ENCODE data around the gene MLN.

- TF ChIP-seq, protein P1, sequence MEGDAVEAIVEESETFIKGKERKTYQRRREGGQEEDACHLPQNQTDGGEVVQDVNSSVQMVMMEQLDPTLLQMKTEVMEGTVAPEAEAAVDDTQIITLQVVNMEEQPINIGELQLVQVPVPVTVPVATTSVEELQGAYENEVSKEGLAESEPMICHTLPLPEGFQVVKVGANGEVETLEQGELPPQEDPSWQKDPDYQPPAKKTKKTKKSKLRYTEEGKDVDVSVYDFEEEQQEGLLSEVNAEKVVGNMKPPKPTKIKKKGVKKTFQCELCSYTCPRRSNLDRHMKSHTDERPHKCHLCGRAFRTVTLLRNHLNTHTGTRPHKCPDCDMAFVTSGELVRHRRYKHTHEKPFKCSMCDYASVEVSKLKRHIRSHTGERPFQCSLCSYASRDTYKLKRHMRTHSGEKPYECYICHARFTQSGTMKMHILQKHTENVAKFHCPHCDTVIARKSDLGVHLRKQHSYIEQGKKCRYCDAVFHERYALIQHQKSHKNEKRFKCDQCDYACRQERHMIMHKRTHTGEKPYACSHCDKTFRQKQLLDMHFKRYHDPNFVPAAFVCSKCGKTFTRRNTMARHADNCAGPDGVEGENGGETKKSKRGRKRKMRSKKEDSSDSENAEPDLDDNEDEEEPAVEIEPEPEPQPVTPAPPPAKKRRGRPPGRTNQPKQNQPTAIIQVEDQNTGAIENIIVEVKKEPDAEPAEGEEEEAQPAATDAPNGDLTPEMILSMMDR (IDR thresholded peaks at IDR 0.05; ENCODE audit: borderline replicate concordance, extremely low read depth, low read length, poor library complexity, severe bottlenecking), result no peak
- no peak for TF ChIP-seq EZH2 (IDR thresholded peaks at IDR 0.05; ENCODE audit: borderline replicate concordance, low read depth, low read length, severe bottlenecking)
Observed at GRCh38 chr6:33845031-33845745, 41.4 kb upstream of the MLN start.

All from DND-41 (cell line).